Measurements from ENCODE around the gene CUZD1.

CUZD1 gene

DNA sequence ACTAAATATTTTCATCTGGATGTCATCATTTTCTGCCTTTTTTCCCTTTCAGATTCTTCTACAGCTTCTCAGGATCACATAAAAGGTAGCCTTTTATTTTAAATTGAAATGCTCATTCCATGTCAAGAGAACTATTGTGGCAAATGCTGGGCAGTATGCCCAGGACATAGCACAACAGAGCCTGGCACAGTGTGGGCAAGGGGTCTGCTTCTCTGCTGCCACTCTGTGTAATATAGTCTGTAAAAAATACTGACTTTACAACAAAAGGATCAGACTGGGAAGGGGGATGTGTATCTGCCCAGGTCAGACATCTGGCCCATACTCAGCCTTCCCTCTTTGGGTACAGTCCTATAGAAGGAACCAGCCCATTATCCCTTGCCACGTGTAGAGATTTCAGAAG, 62.7 kb downstream of the CUZD1 start:
- Histone ChIP-seq H3K27ac (ENCODE audit: poor library complexity, severe bottlenecking) (no peak overlapping the region), H3K9me3 (ENCODE audit: severe bottlenecking) (no peaks in the 10 kb centered on the region), H3K4me1 (ENCODE audit: insufficient read depth, poor library complexity, severe bottlenecking) (peaks cover 5% of the 10 kb centered on the region), H3K36me3 (ENCODE audit: low read depth) (no peaks in the 10 kb centered on the region), H3K4me3 (ENCODE audit: severe bottlenecking) (no peak overlapping the region), H3K27me3 (ENCODE audit: insufficient read depth, poor library complexity, severe bottlenecking) (no peaks in the 10 kb centered on the region)
- no peak for ATAC-seq (ENCODE audit: low read depth)
- no peak for TF ChIP-seq CTCF (IDR thresholded peaks at IDR 0.05; ENCODE audit: poor library complexity, severe bottlenecking)
- no peak for DNase-seq (ENCODE audit: low spot score)

All from RWPE2 (cell line).